ENCODE data around the gene HOMER2.

The HOMER2 gene

DNA sequence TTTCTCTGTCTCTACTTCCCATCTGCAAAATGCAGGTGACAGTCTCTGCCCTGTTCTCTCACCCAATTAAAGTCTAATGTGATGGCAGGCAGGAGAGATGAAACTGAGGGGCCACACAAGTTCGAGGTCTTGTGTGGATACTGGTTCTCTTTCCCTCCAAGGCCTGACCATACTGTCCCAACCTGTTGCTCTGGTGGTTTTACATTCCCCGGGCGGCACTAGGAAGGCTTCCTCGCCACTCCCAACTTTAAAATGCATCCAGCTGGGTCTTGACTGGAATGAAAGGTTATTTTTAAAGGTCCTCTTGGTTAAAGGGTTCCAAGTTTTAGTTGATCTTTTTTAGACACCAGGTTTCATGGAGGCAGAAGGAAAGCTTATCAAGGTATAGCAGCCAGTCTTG lies 105.9 kb downstream of the HOMER2 start:
- H3K27ac ChIP-seq (replicated peaks), result no peak overlapping the region
- no peak overlapping the region for H3K4me3 ChIP-seq (replicated peaks; ENCODE audit: insufficient read depth, low read length)
- H3K27me3 ChIP-seq (ENCODE audit: insufficient read depth, poor library complexity, severe bottlenecking), result no peaks in the 10 kb centered on the region
- TF ChIP-seq, protein P1, sequence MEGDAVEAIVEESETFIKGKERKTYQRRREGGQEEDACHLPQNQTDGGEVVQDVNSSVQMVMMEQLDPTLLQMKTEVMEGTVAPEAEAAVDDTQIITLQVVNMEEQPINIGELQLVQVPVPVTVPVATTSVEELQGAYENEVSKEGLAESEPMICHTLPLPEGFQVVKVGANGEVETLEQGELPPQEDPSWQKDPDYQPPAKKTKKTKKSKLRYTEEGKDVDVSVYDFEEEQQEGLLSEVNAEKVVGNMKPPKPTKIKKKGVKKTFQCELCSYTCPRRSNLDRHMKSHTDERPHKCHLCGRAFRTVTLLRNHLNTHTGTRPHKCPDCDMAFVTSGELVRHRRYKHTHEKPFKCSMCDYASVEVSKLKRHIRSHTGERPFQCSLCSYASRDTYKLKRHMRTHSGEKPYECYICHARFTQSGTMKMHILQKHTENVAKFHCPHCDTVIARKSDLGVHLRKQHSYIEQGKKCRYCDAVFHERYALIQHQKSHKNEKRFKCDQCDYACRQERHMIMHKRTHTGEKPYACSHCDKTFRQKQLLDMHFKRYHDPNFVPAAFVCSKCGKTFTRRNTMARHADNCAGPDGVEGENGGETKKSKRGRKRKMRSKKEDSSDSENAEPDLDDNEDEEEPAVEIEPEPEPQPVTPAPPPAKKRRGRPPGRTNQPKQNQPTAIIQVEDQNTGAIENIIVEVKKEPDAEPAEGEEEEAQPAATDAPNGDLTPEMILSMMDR (IDR thresholded peaks at IDR 0.05; ENCODE audit: insufficient read depth, low read length), result no peak
- no peak for TF ChIP-seq POLR2AphosphoS5 (IDR thresholded peaks at IDR 0.05; ENCODE audit: low read depth)
- TF ChIP-seq, protein P2, sequence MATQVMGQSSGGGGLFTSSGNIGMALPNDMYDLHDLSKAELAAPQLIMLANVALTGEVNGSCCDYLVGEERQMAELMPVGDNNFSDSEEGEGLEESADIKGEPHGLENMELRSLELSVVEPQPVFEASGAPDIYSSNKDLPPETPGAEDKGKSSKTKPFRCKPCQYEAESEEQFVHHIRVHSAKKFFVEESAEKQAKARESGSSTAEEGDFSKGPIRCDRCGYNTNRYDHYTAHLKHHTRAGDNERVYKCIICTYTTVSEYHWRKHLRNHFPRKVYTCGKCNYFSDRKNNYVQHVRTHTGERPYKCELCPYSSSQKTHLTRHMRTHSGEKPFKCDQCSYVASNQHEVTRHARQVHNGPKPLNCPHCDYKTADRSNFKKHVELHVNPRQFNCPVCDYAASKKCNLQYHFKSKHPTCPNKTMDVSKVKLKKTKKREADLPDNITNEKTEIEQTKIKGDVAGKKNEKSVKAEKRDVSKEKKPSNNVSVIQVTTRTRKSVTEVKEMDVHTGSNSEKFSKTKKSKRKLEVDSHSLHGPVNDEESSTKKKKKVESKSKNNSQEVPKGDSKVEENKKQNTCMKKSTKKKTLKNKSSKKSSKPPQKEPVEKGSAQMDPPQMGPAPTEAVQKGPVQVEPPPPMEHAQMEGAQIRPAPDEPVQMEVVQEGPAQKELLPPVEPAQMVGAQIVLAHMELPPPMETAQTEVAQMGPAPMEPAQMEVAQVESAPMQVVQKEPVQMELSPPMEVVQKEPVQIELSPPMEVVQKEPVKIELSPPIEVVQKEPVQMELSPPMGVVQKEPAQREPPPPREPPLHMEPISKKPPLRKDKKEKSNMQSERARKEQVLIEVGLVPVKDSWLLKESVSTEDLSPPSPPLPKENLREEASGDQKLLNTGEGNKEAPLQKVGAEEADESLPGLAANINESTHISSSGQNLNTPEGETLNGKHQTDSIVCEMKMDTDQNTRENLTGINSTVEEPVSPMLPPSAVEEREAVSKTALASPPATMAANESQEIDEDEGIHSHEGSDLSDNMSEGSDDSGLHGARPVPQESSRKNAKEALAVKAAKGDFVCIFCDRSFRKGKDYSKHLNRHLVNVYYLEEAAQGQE (IDR thresholded peaks at IDR 0.05; ENCODE audit: insufficient replicate concordance, low read depth), result no peak
- no peak for TF ChIP-seq SPI1 (IDR thresholded peaks at IDR 0.05; ENCODE audit: borderline replicate concordance, low read depth)
- no peak for TF ChIP-seq GABPA (IDR thresholded peaks at IDR 0.05; ENCODE audit: low read depth)
- no peak for DNase-seq (ENCODE audit: low read depth in 1 of 2, low spot score in 1 of 2)

DNA sequence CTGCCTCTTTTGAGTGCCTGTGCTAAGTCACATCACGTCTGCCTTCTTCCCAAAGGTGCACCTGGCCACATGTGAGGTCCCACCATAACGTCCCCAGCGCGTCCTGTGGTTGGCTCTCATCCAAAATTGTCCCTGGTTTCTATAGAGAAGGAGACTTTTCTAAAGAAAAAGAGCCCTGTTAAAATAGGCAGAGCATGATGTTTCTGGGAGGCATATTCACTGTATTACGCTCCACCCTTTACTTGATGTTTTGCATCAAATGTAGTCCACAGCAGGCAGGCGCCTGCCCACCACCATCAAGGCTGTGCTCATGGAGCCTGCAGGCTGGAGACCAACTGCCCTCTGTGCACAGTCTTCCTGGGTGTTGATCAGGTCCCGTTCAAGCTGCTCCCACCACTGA lies 106.8 kb downstream of the HOMER2 start:
- TF ChIP-seq, protein P2 (IDR thresholded peaks at IDR 0.05; ENCODE audit: insufficient replicate concordance, low read depth), result no peak
- TF ChIP-seq SPI1 (IDR thresholded peaks at IDR 0.05; ENCODE audit: borderline replicate concordance, low read depth) (no peak), POLR2AphosphoS5 (IDR thresholded peaks at IDR 0.05; ENCODE audit: low read depth) (no peak), GABPA (IDR thresholded peaks at IDR 0.05; ENCODE audit: low read depth) (no peak)
- TF ChIP-seq, protein P1 (IDR thresholded peaks at IDR 0.05; ENCODE audit: insufficient read depth, low read length), result no peak
- DNase-seq (ENCODE audit: low read depth in 1 of 2, low spot score in 1 of 2), result no peak
- H3K27me3 ChIP-seq (ENCODE audit: insufficient read depth, poor library complexity, severe bottlenecking), result no peaks in the 10 kb centered on the region
- H3K27ac ChIP-seq (replicated peaks), result no peak overlapping the region
- no peak overlapping the region for H3K4me3 ChIP-seq (replicated peaks; ENCODE audit: insufficient read depth, low read length)

DNA sequence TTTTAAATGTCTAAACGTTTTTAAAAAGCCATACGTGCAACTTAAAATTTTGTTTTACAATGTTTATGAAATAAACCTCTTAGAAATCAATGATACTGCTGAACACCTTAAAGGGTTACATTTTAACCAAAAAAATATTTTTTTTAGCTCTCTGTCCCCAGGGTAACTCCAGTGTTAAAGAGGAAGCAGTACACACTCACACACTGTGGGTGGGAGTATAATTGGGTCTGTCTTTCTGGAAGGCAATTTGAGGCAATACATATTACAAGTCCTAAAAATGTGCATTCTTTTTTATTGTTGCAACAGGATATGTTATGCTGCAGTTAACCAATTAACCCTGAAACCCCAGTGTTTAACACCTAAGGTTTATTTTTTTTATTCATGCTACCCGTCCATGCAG lies 109.0 kb downstream of the HOMER2 start:
- peak in 1 of 2 experiments; percentile 22 for DNase-seq (ENCODE audit: low read depth in 1 of 2, low spot score in 1 of 2)
- H3K27me3 ChIP-seq (ENCODE audit: insufficient read depth, poor library complexity, severe bottlenecking), result no peaks in the 10 kb centered on the region
- H3K27ac ChIP-seq (replicated peaks), result no peak overlapping the region
- TF ChIP-seq, protein P2 (IDR thresholded peaks at IDR 0.05; ENCODE audit: insufficient replicate concordance, low read depth), result no peak
- TF ChIP-seq GABPA (IDR thresholded peaks at IDR 0.05; ENCODE audit: low read depth), result no peak
- no peak for TF ChIP-seq POLR2AphosphoS5 (IDR thresholded peaks at IDR 0.05; ENCODE audit: low read depth)
- TF ChIP-seq SPI1 (IDR thresholded peaks at IDR 0.05; ENCODE audit: borderline replicate concordance, low read depth), result no peak
- TF ChIP-seq, protein P1 (IDR thresholded peaks at IDR 0.05; ENCODE audit: insufficient read depth, low read length), result no peak
- no peak overlapping the region for H3K4me3 ChIP-seq (replicated peaks; ENCODE audit: insufficient read depth, low read length)

Data from HL-60 (cell line).